ENCODE measurements around the gene PRSS21.

PRSS21 gene

GRCh38 chr16:2769675-2770056 is 47.4 kb upstream of the PRSS21 start:
- Histone ChIP-seq H3K9me3 (ENCODE audit: insufficient read depth, low read length) (no peaks in the 10 kb centered on the region), H3K36me3 (replicated peaks; ENCODE audit: low read depth, low read length) (peaks cover 74% of the 10 kb centered on the region), H3K4me3 (ENCODE audit: low read length) (no peak overlapping the region), H3K27me3 (ENCODE audit: low read depth, low read length) (no peaks in the 10 kb centered on the region), H3K27ac (ENCODE audit: low read length) (no peak overlapping the region), H2AFZ (ENCODE audit: low read depth, low read length) (no peak overlapping the region), H3K79me2 (ENCODE audit: low read length) (peaks cover 76% of the 10 kb centered on the region), H3K4me1 (ENCODE audit: low read length) (no peaks in the 10 kb centered on the region), H3K9ac (ENCODE audit: low read length) (no peak overlapping the region), H3K4me2 (ENCODE audit: low read length) (no peak overlapping the region), H4K20me1 (ENCODE audit: insufficient read depth, low read length) (peaks cover 63% of the 10 kb centered on the region)
- no peak for TF ChIP-seq EZH2phosphoT487 (IDR thresholded peaks at IDR 0.05; ENCODE audit: low read depth)

- no peak overlapping the region for H3K4me3 ChIP-seq (ENCODE audit: low read length)
- H3K9ac ChIP-seq (ENCODE audit: low read length): no peak overlapping the region
- H3K9me3 ChIP-seq (ENCODE audit: insufficient read depth, low read length): no peaks in the 10 kb centered on the region
- peaks cover 68% of the 10 kb centered on the region for H3K36me3 ChIP-seq (replicated peaks; ENCODE audit: low read depth, low read length)
- peaks cover under 1% of the 10 kb centered on the region; the same call in 1 of the 2 replicates for H3K4me1 ChIP-seq (ENCODE audit: low read length)
- no peaks in the 10 kb centered on the region for H3K27me3 ChIP-seq (ENCODE audit: low read depth, low read length)
- H3K79me2 ChIP-seq (ENCODE audit: low read length): peaks cover 74% of the 10 kb centered on the region
- TF ChIP-seq EZH2phosphoT487 (IDR thresholded peaks at IDR 0.05; ENCODE audit: low read depth) (no peak), CTCF (IDR thresholded peaks at IDR 0.05; ENCODE audit: low read depth, low read length) (peak; percentile 20; the same call in 1 of the 2 replicates)
- H2AFZ ChIP-seq (ENCODE audit: low read depth, low read length): no peak overlapping the region
- H3K27ac ChIP-seq (ENCODE audit: low read length): no peak overlapping the region
- no peak overlapping the region for H3K4me2 ChIP-seq (ENCODE audit: low read length)
- H4K20me1 ChIP-seq (ENCODE audit: insufficient read depth, low read length): peaks cover 57% of the 10 kb centered on the region
These were observed 46.7 kb upstream of the PRSS21 start for GRCh38 chr16:2770057-2770951.

- TF ChIP-seq CTCF (IDR thresholded peaks at IDR 0.05; ENCODE audit: low read depth, low read length) (no peak), EZH2phosphoT487 (IDR thresholded peaks at IDR 0.05; ENCODE audit: low read depth) (no peak)
- Histone ChIP-seq H3K27ac (ENCODE audit: low read length) (no peak overlapping the region), H2AFZ (ENCODE audit: low read depth, low read length) (no peak overlapping the region), H3K36me3 (replicated peaks; ENCODE audit: low read depth, low read length) (peaks cover 59% of the 10 kb centered on the region), H3K27me3 (ENCODE audit: low read depth, low read length) (no peaks in the 10 kb centered on the region), H4K20me1 (ENCODE audit: insufficient read depth, low read length) (peaks cover 48% of the 10 kb centered on the region), H3K9me3 (ENCODE audit: insufficient read depth, low read length) (no peaks in the 10 kb centered on the region), H3K4me2 (ENCODE audit: low read length) (no peak overlapping the region), H3K79me2 (ENCODE audit: low read length) (peaks cover 74% of the 10 kb centered on the region), H3K4me1 (ENCODE audit: low read length) (peaks cover 10% of the 10 kb centered on the region; the same call in 1 of the 2 replicates), H3K4me3 (ENCODE audit: low read length) (no peak overlapping the region), H3K9ac (ENCODE audit: low read length) (no peak overlapping the region)
These were observed 45.3 kb upstream of the PRSS21 start for GRCh38 chr16:2771496-2772402.

GRCh38 chr16:2773188-2773968 is 43.7 kb upstream of the PRSS21 start:
- Histone ChIP-seq H3K4me1 (ENCODE audit: low read length) (peaks cover 13% of the 10 kb centered on the region; the same call in 1 of the 2 replicates), H3K36me3 (replicated peaks; ENCODE audit: low read depth, low read length) (peaks cover 43% of the 10 kb centered on the region)

More at GRCh38 chr16:2773188-2773968, 43.7 kb upstream of the PRSS21 start:
- H3K27me3 ChIP-seq (ENCODE audit: low read depth, low read length): no peaks in the 10 kb centered on the region
- H4K20me1 ChIP-seq (ENCODE audit: insufficient read depth, low read length): peaks cover 32% of the 10 kb centered on the region
- H3K9ac ChIP-seq (ENCODE audit: low read length): no peak overlapping the region
- no peak for TF ChIP-seq CTCF (IDR thresholded peaks at IDR 0.05; ENCODE audit: low read depth, low read length)
- TF ChIP-seq EZH2phosphoT487 (IDR thresholded peaks at IDR 0.05; ENCODE audit: low read depth): no peak
- H3K79me2 ChIP-seq (ENCODE audit: low read length): peaks cover 71% of the 10 kb centered on the region
- H3K9me3 ChIP-seq (ENCODE audit: insufficient read depth, low read length): no peaks in the 10 kb centered on the region
- no peak overlapping the region for H3K4me2 ChIP-seq (ENCODE audit: low read length)
- no peak overlapping the region for H3K4me3 ChIP-seq (ENCODE audit: low read length)
- H3K27ac ChIP-seq (ENCODE audit: low read length): no peak overlapping the region
- H2AFZ ChIP-seq (ENCODE audit: low read depth, low read length): no peak overlapping the region
